ENCODE measurements around the gene CPZ.

CPZ gene

GRCh38 chr4:8656711-8657380 lies 64.3 kb downstream of the CPZ start:
- no peak for DNase-seq

GRCh38 chr4:8657381-8658088 lies 65.0 kb downstream of the CPZ start:
- no peak for DNase-seq

- DNase-seq: no peak
Measured at GRCh38 chr4:8662776-8663175, 70.2 kb downstream of the CPZ start.

- no peak for DNase-seq
Measured at GRCh38 chr4:8664031-8664805, 71.7 kb downstream of the CPZ start.

GRCh38 chr4:8664976-8665375 lies 72.4 kb downstream of the CPZ start:
- no peak for DNase-seq

GRCh38 chr4:8665406-8666360 lies 73.1 kb downstream of the CPZ start:
- DNase-seq: no peak

- DNase-seq: no peak
Measured at GRCh38 chr4:8666581-8666980, 74.0 kb downstream of the CPZ start.

All from activated CD4-positive, alpha-beta T cell treated with anti-CD3 and anti-CD28 coated beads, Interleukin-10, Interleukin-2, amounts not matched to agents 100 ng/mL and 50 ng/mL, durations not matched to agents 16 hours and 8 hours (primary cell).